SK-N-SH (cell line): ENCODE results near the gene RGSL1. TPM values are rescaled to one million over a fixed set of nuclear protein-coding genes. Genes with fewer than 3 reads are reported as not detected.

ENCODE experiments used
- CTCF ChIA-PET: fragments of 300-600, 350-600 bp; formaldehyde crosslinking; extraction: SDS; loops from one replicate; lab custom pipeline; 2021; lab: Yijun Ruan, JAX
- POLR2A ChIA-PET: fragments of 350-600 bp; sonication (Branson Sonifier 250); formaldehyde crosslinking; extraction: SDS; loops from one replicate; lab custom pipeline; 2020; ENCODE audit warnings: antibody characterized with exemption, inconsistent platforms; lab: Yijun Ruan, JAX
- DNase-seq: peaks from one replicate; pipeline ENCODE4 v3.0.0; 2012
- H2AFZ ChIP-seq: fragments of 200-600 bp; sonication (generic); 2 replicates; pipeline ENCODE4 v1.8.1; 2016; ENCODE audit warnings: antibody characterized with exemption, mild to moderate bottlenecking, low read depth
- H3F3A ChIP-seq: fragments of 200-600 bp; sonication (generic); replicated peaks from 2 replicates; pipeline ENCODE3; 2016; ENCODE audit warnings: antibody characterized with exemption, mild to moderate bottlenecking; ENCODE audit not compliant: insufficient read depth
- H3K27ac ChIP-seq, 2 experiments: fragments of 200-500 bp in 1 of 2; fragments of 200-600 bp in 1 of 2; sonication (Bioruptor generic) in 1 of 2; sonication (generic), shearing (Covaris generic) in 1 of 2; 2 replicates each; pipeline versions ENCODE4 v1.5.1 to v1.6.1; 2014 to 2016; ENCODE audit warnings: low read depth in 2 of 2, inconsistent platforms in 1 of 2, low read length in 1 of 2, mild to moderate bottlenecking in 1 of 2, mixed read lengths in 1 of 2
- H3K27me3 ChIP-seq: fragments of 200-600 bp; sonication (generic), shearing (Covaris generic); 2 replicates; pipeline ENCODE4 v1.6.1; 2016; ENCODE audit warnings: mixed run types; ENCODE audit not compliant: insufficient read depth
- H3K36me3 ChIP-seq, 2 experiments: fragments of 200-500 bp in 1 of 2; fragments of 200-600 bp in 1 of 2; sonication (Bioruptor generic) in 1 of 2; sonication (generic) in 1 of 2; replicated peaks in 1 of 2; 2 replicates each; pipeline versions ENCODE3 to v1.5.1; 2014 to 2016; ENCODE audit warnings: low read length in 1 of 2, mild to moderate bottlenecking in 1 of 2; ENCODE audit not compliant: insufficient read depth in 2 of 2, control insufficient read depth in 1 of 2
- H3K4me1 ChIP-seq, 2 experiments: fragments of 200-500 bp in 1 of 2; fragments of 200-600 bp in 1 of 2; sonication (Bioruptor generic) in 1 of 2; sonication (generic), shearing (Covaris generic) in 1 of 2; 2 replicates each; pipeline versions ENCODE4 v1.5.1 to v1.6.1; 2014 to 2016; ENCODE audit warnings: low read depth in 1 of 2, low read length in 1 of 2, mixed run types in 1 of 2; ENCODE audit not compliant: insufficient read depth in 2 of 2, control insufficient read depth in 1 of 2
- H3K4me2 ChIP-seq: fragments of 200-600 bp; sonication (generic), shearing (Covaris generic); 2 replicates; pipeline ENCODE4 v1.6.1; 2017; ENCODE audit warnings: mixed run types
- H3K4me3 ChIP-seq, 2 experiments: fragments of 200-500 bp in 1 of 2; fragments of 200-600 bp in 1 of 2; sonication (Bioruptor generic) in 1 of 2; sonication (generic), shearing (Covaris generic) in 1 of 2; 2 replicates each; pipeline versions ENCODE4 v1.5.1 to v1.8.1; 2014 to 2016; ENCODE audit warnings: low read depth in 2 of 2, inconsistent platforms in 1 of 2, low read length in 1 of 2, mild to moderate bottlenecking in 1 of 2, mixed read lengths in 1 of 2, moderate library complexity in 1 of 2
- H3K79me2 ChIP-seq: fragments of 200-600 bp; sonication (generic); 2 replicates; pipeline ENCODE4 v1.8.1; 2017; ENCODE audit warnings: mild to moderate bottlenecking; ENCODE audit not compliant: insufficient read depth
- H3K9ac ChIP-seq: fragments of 200-600 bp; sonication (generic); 2 replicates; pipeline ENCODE4 v1.6.1; 2017; ENCODE audit warnings: mixed run types
- H3K9me2 ChIP-seq: fragments of 200-600 bp; sonication (generic); 2 replicates; pipeline ENCODE4 v1.6.1; 2017; ENCODE audit warnings: mixed run types
- H3K9me3 ChIP-seq: fragments of 200-600 bp; sonication (generic); 2 replicates; pipeline ENCODE4 v1.6.1; 2017; ENCODE audit warnings: mixed run types, mild to moderate bottlenecking, moderate library complexity
- H4K20me1 ChIP-seq: fragments of 200-600 bp; sonication (generic); 2 replicates; pipeline ENCODE4 v1.6.1; 2017; ENCODE audit warnings: mild to moderate bottlenecking, mixed run types; ENCODE audit not compliant: insufficient read depth
- CHD2 ChIP-seq: fragments of 150-350 bp; IDR thresholded peaks from 2 replicates; pipeline ENCODE4 v1.6.1; 2018; ENCODE audit warnings: low read length; ENCODE audit not compliant: partially characterized antibody
- EP300 ChIP-seq, 2 experiments: IDR thresholded peaks; 2 replicates each; pipeline versions ENCODE4 v1.4.0 to v1.6.1; 2012; ENCODE audit warnings: borderline replicate concordance in 1 of 2, low read depth in 1 of 2, low read length in 1 of 2
- FOSL2 ChIP-seq: IDR thresholded peaks from 2 replicates; pipeline ENCODE4 v1.4.0; 2012; ENCODE audit warnings: low read depth, mild to moderate bottlenecking, moderate library complexity, borderline replicate concordance
- FOXJ3 ChIP-seq: sonication (generic); formaldehyde crosslinking; IDR thresholded peaks from 2 replicates; pipeline ENCODE4 v1.5.1; 2020; ENCODE audit warnings: mild to moderate bottlenecking, missing genetic modification reagents
- GATA2 ChIP-seq: sonication (generic); formaldehyde crosslinking; IDR thresholded peaks from 2 replicates; pipeline ENCODE4 v1.5.0; 2020; ENCODE audit warnings: mild to moderate bottlenecking, missing genetic modification reagents
- IRF3 ChIP-seq: fragments of 150-350 bp; IDR thresholded peaks from 2 replicates; pipeline ENCODE4 v1.6.1; 2016; ENCODE audit warnings: mild to moderate bottlenecking, low read depth, low read length
- JUND ChIP-seq: IDR thresholded peaks from 2 replicates; pipeline ENCODE4 v1.4.0; 2012
- PBX3 ChIP-seq: IDR thresholded peaks from 2 replicates; pipeline ENCODE4; 2012
- POLR2AphosphoS5 ChIP-seq: IDR thresholded peaks from 2 replicates; pipeline ENCODE4 v1.6.1; 2012; ENCODE audit warnings: low read depth, low read length
- RAD21 ChIP-seq: IDR thresholded peaks from 2 replicates; pipeline ENCODE4 v1.6.1; 2012; ENCODE audit warnings: mild to moderate bottlenecking, low read length
- REST ChIP-seq: IDR thresholded peaks from 2 replicates; pipeline ENCODE4 v1.6.1; 2012; ENCODE audit warnings: mild to moderate bottlenecking, low read depth, low read length, moderate library complexity
- RXRA ChIP-seq: IDR thresholded peaks from 2 replicates; pipeline ENCODE4 v1.4.0; 2012; ENCODE audit warnings: low read depth, mild to moderate bottlenecking, borderline replicate concordance
- TCF12 ChIP-seq: IDR thresholded peaks from 2 replicates; pipeline ENCODE4 v1.4.0; 2012
- USF1 ChIP-seq: IDR thresholded peaks from 2 replicates; pipeline ENCODE4 v1.4.0; 2012; ENCODE audit warnings: low read depth, borderline replicate concordance
- USF2 ChIP-seq: fragments of 150-350 bp; IDR thresholded peaks from 2 replicates; pipeline ENCODE4 v1.6.1; 2017; ENCODE audit warnings: antibody characterized with exemption, low read length, low read depth, borderline replicate concordance
- YY1 ChIP-seq: IDR thresholded peaks from 2 replicates; pipeline ENCODE4 v1.4.0; 2012; ENCODE audit warnings: low read depth, mild to moderate bottlenecking
- ZBTB33 ChIP-seq: IDR thresholded peaks from 2 replicates; pipeline ENCODE4 v1.4.0; 2012; ENCODE audit warnings: low read depth, borderline replicate concordance
- polyA plus RNA-seq, 3 experiments: library from polyadenylated mRNA; depleted of rRNA; stranded (reverse); fragments of >200 nt; gene quantifications; 2 replicates each; pipeline ENCODE4 v1.2.3, GENCODE V29; 2012
- TF ChIP-seq, protein P1 (sequence below): fragments of 200-600 bp; sonication (generic); IDR thresholded peaks from 2 replicates; pipeline ENCODE4 v1.6.1; 2017; ENCODE audit warnings: antibody characterized with exemption, mild to moderate bottlenecking, moderate library complexity

Gene RGSL1
- polyA plus RNA-seq, 1 of the 3 experiments (the other 2 are of a cell fraction): not detected

GRCh38 chr1:182495002-182495401 lies 45.1 kb downstream of the RGSL1 start:
- Histone ChIP-seq H3K4me1 (no peaks in the 10 kb centered on the region), H3K9me3 (no peaks in the 10 kb centered on the region), H2AFZ (no peak overlapping the region), H3K9me2 (no peaks in the 10 kb centered on the region), H3K27ac (no peak overlapping the region), H3K4me3 (no peak overlapping the region), H3K4me2 (no peak overlapping the region), H3K36me3 (no peaks in the 10 kb centered on the region), H4K20me1 (no peaks in the 10 kb centered on the region), H3F3A (no peaks in the 10 kb centered on the region), H3K79me2 (no peaks in the 10 kb centered on the region), H3K27me3 (no peaks in the 10 kb centered on the region), H3K9ac (no peak overlapping the region)
- TF ChIP-seq TCF12 (no peak), EP300 (IDR thresholded peaks at IDR 0.05; ENCODE audit: borderline replicate concordance in 1 of 2, low read depth in 1 of 2, low read length in 1 of 2) (no peak), PBX3 (no peak), JUND (no peak), YY1 (no peak), RXRA (no peak)
- TF ChIP-seq, protein P1, sequence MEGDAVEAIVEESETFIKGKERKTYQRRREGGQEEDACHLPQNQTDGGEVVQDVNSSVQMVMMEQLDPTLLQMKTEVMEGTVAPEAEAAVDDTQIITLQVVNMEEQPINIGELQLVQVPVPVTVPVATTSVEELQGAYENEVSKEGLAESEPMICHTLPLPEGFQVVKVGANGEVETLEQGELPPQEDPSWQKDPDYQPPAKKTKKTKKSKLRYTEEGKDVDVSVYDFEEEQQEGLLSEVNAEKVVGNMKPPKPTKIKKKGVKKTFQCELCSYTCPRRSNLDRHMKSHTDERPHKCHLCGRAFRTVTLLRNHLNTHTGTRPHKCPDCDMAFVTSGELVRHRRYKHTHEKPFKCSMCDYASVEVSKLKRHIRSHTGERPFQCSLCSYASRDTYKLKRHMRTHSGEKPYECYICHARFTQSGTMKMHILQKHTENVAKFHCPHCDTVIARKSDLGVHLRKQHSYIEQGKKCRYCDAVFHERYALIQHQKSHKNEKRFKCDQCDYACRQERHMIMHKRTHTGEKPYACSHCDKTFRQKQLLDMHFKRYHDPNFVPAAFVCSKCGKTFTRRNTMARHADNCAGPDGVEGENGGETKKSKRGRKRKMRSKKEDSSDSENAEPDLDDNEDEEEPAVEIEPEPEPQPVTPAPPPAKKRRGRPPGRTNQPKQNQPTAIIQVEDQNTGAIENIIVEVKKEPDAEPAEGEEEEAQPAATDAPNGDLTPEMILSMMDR: no peak
- CTCF ChIA-PET: no interaction called here
- POLR2A ChIA-PET: no interaction called here
- no peak for DNase-seq

DNA sequence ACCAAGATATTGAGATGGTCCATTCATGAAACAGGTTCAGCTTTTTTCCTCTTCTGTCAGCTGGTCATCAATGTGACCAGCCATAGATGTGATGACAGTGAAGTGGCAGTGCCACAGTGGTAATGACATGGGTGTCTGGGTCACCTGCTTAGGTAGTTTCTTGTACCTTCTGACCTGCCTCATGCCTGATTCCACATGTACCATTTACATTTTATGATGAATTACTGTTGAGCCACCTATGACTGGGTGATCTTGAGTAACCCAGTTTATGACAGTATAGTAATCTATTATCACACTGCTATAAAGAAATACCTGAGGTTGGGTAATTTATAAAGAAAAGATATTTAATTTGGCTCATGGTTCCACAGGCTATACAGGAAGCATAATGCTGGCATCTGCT lies 45.7 kb downstream of the RGSL1 start:
- CTCF ChIA-PET: interaction anchor here (1.0 kb wide), 1 partner anchor 11 kb away, joined by 3 read pairs; no protein-coding TSS in a partner anchor
- Histone ChIP-seq H3K79me2 (no peaks in the 10 kb centered on the region), H2AFZ (no peak overlapping the region), H3K4me1 (no peaks in the 10 kb centered on the region), H3K36me3 (no peaks in the 10 kb centered on the region), H3K27ac (no peak overlapping the region), H3K9me3 (no peaks in the 10 kb centered on the region), H3K9me2 (no peaks in the 10 kb centered on the region), H3K9ac (no peak overlapping the region), H3F3A (no peaks in the 10 kb centered on the region), H3K4me2 (no peak overlapping the region), H3K4me3 (no peak overlapping the region), H4K20me1 (no peaks in the 10 kb centered on the region), H3K27me3 (no peaks in the 10 kb centered on the region)
- POLR2A ChIA-PET: no interaction called here
- DNase-seq: no peak
- TF ChIP-seq ZBTB33 (no peak), USF2 (no peak), FOSL2 (no peak), USF1 (no peak), FOXJ3 (CRISPR knock-in tag) (no peak), GATA2 (CRISPR knock-in tag) (no peak), IRF3 (no peak), CHD2 (no peak), POLR2AphosphoS5 (no peak), REST (no peak), RAD21 (no peak)
